HCEC 1CT (cell line): Measurements from ENCODE around the gene EXOSC9.

Source experiments
- DNase-seq: peaks from one replicate; pipeline ENCODE4 v3.0.0-alpha.2; 2017

EXOSC9 gene, protein sequence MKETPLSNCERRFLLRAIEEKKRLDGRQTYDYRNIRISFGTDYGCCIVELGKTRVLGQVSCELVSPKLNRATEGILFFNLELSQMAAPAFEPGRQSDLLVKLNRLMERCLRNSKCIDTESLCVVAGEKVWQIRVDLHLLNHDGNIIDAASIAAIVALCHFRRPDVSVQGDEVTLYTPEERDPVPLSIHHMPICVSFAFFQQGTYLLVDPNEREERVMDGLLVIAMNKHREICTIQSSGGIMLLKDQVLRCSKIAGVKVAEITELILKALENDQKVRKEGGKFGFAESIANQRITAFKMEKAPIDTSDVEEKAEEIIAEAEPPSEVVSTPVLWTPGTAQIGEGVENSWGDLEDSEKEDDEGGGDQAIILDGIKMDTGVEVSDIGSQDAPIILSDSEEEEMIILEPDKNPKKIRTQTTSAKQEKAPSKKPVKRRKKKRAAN

DNA sequence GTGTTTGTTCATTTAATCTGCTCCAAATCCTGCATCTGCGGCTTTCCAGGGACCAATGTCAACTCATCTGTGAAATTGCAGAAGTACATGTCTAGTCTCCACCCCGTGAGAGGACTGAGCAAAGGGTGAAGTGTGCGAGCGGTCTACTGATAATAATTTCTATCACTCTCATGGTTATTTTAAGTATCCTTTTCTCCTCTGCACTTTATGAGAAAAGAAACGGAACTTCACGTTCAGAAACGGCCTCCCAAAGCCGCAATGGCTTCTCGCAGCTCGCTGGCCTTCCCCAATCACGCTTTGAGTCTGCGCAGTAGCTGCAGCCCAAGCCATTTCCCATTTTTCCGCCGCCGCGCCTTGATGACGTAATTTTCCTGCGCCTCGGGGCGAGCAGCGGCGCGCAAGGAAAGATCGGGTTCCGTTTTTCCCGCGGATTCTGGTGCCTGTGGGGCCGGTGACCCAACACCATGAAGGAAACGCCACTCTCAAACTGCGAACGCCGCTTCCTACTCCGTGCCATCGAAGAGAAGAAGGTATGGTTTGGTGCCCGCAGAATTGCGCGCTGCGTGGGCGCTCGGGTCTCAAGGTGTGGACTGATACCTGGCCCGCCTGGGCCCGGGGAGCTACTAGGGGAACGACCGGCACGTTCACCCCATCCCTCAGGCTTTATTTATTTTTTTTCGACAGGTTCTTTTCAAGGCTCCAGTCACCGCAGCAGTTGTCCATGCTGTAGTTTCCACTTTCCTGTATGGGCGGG is at the start of gene EXOSC9:
EXOSC9 (plus strand) TSS at position 363 of the 754 bp plus-strand sequence; CDS start at position 465, 102 bp downstream.
- DNase-seq: peak; percentile 80

DNA sequence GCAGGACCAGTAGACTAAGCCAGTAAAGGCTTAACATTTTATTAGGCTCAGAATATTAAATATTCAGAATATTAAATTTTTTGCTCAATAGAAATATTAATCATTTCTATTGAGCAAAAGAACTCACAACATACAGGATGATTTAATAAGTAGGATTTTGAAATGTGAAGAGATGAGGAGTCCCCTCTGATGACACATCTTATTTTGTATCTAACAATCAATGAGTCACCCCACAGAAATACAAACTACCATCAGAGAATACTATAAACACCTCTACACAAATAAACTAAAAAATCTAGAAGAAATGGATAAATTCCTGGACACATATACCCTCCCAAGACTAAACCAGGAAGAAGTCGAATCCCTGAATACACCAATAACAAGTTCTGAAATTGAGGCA is 49.0 kb upstream of the EXOSC9 start:
- peak; percentile 48 for DNase-seq

DNA sequence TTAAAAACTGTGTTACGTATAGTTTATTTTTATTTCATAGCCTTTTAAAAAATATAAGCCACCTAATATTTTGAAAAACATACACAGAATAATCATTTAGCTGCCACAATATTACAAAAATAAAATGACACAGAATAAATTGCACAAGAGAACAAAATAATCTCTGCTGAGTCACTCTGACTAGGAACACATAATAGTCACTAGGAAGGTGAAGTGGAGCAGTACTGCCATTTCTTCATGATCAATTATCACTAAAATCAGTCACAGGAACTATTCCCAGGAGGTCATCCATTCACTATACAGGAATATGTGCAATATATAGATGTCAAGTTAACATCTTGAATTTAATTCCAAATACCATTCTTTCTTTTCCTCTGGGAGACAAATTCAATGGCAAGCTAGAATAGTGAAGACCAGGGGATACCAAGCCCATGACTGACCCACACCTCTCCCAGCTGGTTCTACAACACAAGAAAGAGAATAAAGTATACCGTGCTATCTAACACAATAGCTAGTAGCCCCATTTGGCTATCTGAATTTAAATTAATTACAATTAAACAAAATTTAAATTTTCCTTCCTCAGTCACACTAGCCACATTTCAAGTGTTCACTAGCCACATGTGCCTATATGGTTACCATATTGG is 42.1 kb upstream of the EXOSC9 start:
- DNase-seq: peak; percentile 26

DNA sequence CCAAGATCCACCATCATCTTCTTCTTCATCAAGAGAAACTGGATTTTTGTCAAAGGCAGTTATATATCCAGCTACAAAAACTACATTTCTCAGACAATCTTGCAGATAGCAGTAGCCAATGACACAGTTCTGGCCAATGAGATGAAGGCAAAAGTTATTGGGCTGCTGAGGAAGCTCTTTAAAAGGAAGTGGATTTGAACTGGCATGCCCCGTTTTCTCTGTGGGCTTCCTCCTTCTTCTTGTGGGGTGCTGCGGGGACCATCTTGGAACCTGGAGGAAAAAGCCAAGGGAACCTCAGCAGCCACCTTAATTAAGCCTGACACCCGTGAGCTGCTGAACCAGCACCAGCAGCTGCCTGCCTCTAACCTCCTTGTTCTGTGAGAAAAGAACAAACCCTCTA is 40.9 kb upstream of the EXOSC9 start:
- no peak for DNase-seq

DNA sequence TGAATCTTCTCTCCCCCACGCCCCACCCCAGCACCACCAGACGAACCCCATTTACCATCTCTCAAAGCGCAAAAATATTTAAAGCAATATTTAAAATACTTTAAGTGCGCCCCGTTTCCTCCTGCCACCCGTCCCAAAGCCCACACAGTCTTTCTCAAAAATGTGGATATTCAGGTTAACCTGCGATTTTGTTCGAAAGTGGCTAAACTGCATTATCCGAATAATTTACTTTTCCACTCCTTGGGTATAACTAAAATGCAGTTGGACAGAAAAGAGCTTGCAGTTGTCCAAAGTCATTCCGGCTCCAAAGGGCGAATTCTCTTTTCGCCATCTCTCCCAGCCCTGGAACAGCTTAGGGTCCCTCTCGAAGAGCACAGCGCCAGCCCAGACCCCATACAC is 36.8 kb upstream of the EXOSC9 start:
- no peak for DNase-seq

DNA sequence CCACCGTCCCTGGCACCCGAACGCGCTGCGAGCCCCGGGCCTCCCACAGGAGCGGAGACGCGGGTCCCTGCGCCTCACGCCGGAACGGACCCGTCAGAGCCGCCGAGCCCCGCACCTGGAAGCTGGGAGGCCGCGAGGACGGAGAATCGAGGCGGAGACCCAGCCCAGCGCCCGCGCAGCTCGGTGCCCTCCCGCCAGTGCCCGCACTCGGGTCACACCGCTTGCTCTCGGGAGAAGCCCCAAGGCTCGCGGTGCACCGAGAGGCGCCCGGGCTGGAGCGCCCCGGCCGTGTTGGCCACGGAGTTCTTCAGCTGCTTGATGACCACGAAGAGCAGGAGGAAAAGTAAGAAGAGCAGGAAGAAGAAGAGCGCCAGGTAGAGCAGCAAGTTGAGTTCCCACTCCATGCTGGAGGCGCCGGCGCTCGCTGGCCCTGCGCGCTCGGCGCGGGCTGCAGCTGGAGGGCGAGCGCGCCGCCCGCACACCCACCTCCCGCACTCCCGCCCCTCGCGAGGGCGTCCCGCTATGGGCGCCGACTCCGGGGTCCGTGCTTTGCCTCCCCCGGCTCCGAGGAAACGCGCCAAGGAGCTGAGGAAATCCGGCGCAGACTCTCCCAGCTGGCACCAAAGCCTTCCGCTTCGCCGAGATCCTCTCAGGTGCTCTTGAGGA is 36.3 kb upstream of the EXOSC9 start, which contains the start of gene SMIM43:
SMIM43 (minus strand) TSS at position 463 of the 666 bp plus-strand sequence; CDS start at position 404, 59 bp downstream.
- DNase-seq: no peak

DNA sequence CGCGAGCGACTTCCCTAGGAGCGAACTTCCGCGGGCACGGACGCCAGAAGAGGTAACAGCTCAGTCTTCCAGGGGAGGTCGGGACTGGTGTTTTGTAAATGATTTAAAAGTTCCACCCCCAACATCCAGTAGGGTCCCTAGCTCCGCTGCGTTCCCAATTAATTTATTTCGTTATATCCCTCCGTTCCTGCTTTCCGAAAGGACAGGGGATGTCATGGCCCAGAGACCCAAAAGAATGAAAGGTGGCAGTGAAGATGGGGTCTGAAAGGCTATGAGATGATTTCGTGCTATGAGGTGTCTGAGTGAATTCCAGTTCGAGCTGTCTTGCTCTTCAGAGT is 35.8 kb upstream of the EXOSC9 start:
- no peak for DNase-seq

DNA sequence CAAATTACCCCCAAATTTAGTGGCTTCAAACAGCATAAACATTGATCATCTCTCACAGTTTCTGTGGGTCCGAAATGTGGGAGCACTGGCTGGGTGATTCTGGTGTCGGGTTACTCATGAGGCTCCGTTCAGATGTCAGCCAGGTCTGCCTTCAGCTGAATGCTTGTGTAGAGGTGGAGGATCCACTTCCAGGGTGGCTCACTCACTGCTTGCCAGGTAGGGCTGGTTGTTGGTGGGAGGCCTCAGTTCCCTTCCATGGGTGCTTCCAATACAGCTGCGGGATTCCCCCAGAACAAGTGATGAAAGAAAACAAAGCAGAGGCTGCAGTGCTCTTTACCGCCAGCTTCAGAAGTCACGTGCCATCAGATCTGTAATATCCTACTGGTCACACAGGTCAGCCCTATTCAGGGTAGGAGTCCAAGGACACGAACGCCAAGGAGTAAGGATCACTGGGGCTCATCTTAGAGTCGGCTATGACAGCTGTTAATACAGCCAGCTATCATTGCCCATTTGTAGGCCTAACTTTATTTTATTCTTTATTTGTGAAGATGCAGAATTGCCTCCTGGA is 35.1 kb upstream of the EXOSC9 start:
- DNase-seq: no peak

DNA sequence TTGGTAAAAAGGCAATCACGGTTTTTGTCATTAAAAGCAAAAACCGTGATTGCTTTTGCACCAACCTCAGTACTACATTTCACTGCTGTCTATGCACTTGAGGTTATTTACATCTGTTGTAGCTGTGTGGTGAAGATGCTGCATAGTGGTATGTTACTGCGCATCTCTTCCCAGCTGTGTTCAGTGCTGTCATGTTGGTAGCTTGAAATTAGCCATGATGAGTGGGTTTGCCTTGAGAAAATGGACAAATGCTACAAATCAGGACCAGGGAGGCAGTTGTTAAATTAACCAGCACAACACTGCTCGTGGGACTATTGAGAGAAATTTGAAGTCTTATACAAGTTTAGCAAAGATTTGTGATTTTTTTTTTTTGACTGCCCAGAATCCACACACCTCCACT is 34.0 kb upstream of the EXOSC9 start:
- DNase-seq: no peak

DNA sequence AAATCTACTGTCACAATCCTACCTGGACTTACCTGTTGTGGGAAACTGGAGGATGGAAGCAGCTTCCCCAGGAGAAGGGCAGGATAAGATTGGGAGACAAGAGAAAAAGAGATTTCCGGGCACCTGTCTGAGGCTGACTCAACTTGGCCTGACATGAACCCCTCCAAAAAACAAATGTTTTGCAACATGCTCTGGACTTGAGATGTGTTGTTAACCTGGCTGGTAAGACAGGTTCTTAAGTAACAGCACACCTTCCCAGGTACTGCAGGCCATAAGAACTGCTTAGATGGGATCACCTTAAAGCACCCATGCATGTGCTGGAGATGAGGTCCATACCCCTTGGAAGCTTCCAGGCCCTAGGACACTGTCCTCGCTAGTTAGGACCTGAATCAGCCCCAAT is 31.8 kb upstream of the EXOSC9 start:
- no peak for DNase-seq

DNA sequence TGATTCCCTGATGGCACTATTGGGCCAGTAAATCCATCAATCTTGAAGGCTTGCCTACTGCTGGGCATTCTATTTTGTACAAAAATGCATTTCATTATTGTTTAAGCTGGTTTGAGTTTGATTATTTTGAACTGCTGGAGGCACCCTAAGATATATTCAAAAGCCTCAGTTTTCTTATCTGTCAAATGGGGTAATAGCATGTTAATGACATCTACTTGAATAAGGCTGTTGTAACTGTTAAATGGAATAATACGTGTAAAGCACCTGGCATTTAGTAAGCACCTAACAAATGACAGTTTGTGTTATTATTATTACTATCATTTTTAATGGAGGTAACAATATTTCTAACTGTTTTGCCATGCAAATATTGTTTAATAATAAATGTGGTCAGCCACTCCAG is 29.3 kb upstream of the EXOSC9 start:
- no peak for DNase-seq

DNA sequence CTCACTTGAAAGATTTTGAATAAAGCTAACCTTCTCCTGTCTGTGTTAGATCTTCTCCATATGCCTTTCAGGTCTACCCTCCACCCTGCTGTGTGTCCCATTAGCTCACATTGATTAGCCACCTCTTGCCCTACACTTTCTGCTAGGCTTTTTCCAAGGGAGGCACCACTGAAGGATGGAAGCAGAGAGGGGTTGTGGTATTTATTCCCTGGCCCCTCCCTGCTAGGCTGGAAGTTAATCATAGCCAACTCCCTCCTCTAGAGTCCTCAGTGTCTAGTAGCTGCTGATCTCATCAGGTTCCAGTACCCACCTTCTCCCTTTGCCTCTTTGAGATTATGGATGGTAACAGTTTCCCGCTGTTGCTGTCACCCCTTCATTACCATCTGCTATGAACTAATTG is 27.2 kb upstream of the EXOSC9 start:
- DNase-seq: no peak

DNA sequence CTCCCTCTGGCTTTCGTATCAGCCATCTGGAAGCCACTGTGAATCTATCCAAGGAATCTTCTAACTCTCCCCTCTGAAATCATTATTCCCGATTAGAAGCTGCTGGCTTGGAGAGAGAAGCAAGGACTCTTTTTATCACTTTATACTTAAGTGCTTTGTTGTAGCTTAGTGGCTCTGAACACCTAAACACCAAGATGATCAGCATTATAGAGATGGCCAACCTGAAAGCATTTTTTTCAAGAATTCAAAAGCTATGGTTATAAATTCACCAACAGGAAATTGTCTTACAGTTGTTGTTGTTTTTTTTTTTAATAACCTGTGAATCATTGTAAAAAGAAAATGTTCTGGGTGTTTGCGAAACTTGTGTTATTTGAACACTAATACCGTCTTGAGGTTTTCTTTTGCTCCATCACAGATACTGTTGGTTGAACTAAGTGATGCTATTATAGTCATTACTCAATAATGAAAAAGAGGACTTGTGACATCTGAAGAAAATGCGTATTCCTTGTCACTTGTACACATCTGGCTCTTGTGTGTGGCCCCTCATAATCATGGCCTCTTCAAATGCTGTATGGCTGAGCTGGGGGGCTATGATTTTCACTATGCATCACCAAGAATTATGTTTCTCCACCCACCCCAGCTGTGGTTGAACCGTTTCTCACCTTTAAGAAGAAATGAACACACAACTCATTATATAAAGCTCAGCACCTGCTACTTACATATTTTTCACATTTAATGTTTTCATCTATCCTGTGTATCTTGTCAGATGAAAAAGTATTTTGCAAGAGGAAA is 24.3 kb upstream of the EXOSC9 start:
- peak; percentile 26 for DNase-seq

DNA sequence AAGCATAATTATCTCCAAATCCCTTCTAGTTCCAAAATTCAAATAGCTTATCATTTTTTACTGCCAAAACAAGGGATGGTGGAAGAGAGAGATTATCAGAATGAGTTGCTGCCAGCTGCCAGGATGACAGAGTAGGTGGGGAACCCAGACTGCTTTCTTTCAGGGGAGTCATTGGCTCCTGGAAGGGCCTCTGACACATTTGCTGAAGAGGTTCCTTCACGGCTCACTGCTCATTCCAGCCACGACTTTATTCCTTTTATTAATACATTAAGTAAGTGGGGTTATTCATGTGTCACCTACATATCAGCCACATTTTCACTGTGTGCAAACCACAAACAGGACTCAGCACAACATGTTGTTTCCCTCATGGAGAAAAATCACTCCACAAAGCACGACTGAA is 23.5 kb upstream of the EXOSC9 start:
- DNase-seq: no peak

DNA sequence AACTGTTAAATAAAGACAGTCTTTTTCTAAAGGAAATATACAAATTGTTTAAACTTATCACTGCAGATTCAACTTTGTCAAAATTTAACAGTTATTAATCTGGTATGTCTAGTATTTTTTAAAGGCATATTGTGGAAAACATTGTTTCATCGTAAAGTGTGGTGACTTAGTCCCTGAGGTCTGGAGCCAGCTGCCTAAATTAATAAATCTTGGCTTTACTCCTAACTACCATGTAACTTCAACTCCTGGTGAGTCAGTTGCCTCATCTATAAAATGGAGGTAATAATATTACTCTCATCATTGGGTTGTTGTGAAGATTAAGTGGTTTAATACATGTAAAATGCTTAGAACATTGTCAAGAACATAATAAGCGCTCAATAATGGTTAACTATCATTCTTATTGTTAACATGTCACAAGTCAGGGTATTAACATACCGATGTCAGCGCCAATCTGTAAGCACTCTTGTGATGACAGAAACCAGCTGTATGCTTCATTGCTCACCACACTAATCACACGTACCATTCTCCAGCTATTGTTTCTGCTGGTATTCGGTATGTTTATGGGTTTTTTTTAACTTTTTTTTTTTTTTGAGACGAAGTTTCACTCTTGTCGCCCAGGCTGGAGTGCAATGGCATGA is 22.0 kb upstream of the EXOSC9 start:
- peak; percentile 75 for DNase-seq

DNA sequence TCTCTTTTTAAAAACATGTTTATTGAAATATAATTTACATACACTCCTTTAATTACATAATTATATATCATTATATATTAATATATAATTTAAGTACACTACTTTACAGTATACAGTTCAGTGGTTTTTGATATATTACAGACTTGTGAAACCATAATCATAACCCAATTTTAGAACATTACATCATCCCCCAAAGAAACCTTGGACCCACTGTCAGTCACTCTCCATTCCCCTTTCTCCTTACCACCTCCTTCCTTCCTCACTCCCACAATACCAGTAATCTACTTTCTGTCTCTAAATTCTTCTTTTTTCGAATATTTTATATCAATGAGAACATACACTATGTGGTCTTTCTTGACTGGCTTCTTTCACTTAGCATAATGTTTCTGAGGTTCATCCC is 17.9 kb upstream of the EXOSC9 start:
- no peak for DNase-seq

DNA sequence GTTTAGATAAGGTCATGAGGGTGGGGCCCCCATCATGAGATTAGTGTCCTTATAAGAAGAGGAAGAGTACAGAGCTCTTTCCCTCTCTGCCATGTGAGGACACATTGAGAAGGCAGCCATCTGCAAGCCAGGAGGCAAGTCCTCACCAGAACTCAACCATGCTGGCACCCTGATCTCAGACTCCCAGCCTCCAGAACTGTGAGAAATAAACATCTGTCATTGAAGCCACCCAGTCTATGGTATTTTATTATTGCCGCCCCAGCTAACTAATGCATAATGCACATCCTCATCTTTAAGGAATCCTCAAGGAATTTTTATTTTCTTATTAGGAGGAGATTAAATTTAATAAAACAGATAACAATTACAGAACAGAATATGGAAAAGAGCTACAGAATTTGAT is 16.7 kb upstream of the EXOSC9 start:
- DNase-seq: no peak

DNA sequence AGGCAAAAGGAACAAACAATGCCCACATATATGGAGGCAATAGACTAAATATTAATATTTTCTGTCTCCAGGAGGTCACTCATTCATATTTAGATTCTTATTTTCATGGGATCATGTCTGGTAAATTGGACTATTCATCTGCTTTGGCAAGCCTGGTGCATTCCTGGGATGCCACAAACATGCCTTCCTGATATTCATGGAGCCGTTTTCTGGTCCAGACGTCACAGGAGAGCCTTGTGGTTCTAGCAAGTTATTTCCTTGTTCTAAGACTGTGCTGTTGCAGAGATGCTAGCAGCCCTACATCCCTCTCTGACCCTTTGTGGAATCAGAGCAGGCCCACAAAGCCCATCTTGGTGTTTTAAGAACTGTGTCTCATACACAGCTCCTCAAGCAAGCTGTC is 16.1 kb upstream of the EXOSC9 start:
- peak; percentile 84 for DNase-seq

DNA sequence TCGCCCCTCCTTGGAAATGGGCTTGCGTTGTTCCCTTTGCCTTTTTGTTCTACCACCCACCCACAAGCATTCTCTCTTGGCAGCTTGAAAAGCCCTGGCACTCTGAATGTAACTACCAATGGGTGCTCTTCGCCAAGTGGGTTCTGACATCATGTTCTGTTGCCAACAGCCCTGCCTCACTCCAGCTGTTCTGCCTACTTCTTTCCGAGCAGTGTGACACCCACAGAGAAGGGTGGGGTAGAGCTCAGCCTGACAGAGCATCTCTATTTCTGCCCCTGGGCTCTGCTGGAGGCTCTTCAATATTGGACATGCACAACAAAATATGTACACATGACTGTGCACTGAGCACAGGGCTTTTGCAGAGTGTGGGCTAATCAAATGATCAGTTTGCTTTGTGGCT is 15.6 kb upstream of the EXOSC9 start:
- no peak for DNase-seq

DNA sequence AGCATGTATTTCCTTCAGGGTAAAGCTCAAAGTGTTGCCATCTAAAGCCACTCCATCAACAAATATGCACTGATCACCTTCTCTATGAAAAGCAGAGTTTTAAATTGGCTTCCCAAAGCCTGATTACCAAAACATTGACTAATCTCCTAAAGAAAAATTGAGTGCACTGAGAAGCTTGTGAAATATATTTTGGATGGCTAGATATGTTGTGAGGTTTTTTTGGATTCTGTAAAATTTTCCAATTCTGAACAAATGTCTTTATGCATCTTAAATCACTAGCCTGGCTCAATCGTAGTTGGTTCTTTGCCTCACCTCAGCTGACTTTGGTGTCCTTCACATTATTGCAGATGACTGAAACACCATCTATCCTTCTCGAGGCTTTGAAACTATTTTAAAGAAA is 14.9 kb upstream of the EXOSC9 start:
- no peak for DNase-seq

DNA sequence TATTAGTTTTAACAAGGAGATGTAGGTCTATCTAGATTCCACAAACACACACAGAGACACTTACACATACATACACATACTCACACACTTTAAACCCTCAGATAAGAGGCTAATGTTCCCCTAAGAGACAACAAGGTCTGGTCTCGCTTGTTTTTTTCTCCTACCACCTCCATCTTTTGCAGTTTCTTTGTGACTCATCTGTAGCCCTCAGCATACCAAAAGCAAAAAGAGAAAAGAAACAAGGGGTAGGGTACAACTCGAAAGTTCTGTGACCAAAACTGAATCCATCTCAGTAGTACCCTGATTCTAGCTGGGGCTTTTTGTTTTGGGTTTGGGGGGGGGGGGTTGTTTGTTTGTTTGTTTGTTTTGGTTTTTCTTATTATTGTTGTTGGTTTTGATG is 12.2 kb upstream of the EXOSC9 start:
- DNase-seq: no peak

DNA sequence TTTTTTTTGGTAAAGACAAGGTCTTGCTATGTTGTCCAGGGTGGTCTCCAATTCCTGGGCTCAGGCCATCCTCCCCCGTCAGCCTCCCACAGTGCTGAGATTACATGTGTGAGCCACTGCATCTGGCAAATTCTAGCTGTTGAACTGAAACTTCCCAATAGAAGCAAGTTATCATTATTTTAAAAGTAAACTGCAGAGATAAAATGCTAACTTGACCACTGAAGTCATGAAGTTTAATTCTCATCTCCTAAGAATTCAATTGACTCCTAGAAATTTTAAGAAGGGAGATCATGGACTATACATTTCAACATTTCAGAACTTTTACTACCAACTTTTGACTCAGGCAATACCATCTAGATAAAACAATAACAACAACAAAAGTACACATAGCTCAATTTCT is 11.7 kb upstream of the EXOSC9 start:
- DNase-seq: peak; percentile 31
